ENCODE measurements around the gene IGFBP4. TPM values are rescaled to one million over a fixed set of nuclear protein-coding genes. Genes with fewer than 3 reads are reported as not detected.
A peak's percentile ranks its signal among the peaks of the same experiment; 100 is the strongest.

IGFBP4 gene
- total RNA-seq, 2 experiments from 2014 or later: 10.7 to 11.6 TPM

DNA sequence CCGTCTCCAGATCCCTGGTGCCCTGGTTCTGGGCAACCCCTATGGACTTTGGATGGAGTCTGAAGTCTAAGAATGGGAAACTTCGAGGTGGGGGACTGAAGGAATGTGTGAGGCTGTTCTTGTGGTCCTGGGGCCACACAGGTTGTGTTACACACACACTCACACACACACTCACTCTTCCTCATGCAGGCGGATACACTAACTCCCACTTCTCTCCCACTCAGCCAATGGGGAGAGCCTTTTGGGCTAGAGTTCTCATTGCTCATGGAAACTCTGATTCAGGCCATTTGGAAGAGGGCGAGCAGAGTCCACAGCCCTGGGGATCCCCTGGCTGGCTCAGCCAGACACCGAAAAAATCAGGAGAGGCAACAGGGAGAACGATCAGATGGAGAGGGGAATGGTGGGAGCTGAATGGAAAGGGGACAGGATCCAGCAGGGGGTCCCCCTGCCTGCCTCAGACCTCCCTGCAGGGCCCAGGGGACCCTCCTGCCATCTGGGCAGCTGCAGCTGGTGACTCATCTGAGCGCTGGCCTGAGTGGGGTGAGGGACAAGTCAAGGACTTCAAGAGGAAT lies 9.1 kb downstream of the IGFBP4 start:
- ChIA-PET CTCF (interaction anchor here (0.8 to 7.0 kb wide), 4 partner anchors 9 to 90 kb away, joined by 3 to 34 read pairs (median 4); no protein-coding TSS in a partner anchor), POLR2A (interaction anchor here (0.7 kb wide), 1 partner anchor 24 kb away, joined by 3 read pairs; no protein-coding TSS in a partner anchor)
- Mint-ChIP-seq H3K36me3 (ENCODE audit: low read depth) (no peaks in the 10 kb centered on the region), H3K4me1 (ENCODE audit: low read depth) (peaks cover 11% of the 10 kb centered on the region), H3K27ac (no peak overlapping the region), H3K4me3 (no peak overlapping the region), H3K9me3 (no peaks in the 10 kb centered on the region), H3K27me3 (peaks cover 1% of the 10 kb centered on the region)
- TF ChIP-seq, protein P1, sequence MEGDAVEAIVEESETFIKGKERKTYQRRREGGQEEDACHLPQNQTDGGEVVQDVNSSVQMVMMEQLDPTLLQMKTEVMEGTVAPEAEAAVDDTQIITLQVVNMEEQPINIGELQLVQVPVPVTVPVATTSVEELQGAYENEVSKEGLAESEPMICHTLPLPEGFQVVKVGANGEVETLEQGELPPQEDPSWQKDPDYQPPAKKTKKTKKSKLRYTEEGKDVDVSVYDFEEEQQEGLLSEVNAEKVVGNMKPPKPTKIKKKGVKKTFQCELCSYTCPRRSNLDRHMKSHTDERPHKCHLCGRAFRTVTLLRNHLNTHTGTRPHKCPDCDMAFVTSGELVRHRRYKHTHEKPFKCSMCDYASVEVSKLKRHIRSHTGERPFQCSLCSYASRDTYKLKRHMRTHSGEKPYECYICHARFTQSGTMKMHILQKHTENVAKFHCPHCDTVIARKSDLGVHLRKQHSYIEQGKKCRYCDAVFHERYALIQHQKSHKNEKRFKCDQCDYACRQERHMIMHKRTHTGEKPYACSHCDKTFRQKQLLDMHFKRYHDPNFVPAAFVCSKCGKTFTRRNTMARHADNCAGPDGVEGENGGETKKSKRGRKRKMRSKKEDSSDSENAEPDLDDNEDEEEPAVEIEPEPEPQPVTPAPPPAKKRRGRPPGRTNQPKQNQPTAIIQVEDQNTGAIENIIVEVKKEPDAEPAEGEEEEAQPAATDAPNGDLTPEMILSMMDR (IDR thresholded peaks at IDR 0.05): no peak
- intact Hi-C loops (cut with micrococcal nuclease): no loop called here
- peak; percentile 49 for DNase-seq
- peak; percentile 71 for ATAC-seq

DNA sequence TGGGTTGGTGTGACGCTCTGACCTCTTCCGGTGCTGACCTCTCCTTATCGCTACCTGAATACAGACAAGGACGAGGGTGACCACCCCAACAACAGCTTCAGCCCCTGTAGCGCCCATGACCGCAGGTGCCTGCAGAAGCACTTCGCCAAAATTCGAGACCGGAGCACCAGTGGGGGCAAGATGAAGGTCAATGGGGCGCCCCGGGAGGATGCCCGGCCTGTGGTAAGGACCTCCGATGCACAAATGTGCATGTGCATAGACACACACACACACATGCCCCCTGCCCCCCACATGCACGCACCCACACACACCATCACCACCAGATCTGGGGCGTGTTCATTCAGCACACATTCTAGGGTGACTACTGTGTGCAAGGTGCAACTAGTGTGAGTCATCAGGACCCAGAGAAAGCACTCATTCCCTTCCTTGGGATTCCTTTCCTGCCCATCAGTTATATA lies 9.7 kb downstream of the IGFBP4 start:
- no peaks in the 10 kb centered on the region for H3K9me3 Mint-ChIP-seq
- no peaks in the 10 kb centered on the region for H3K36me3 Mint-ChIP-seq (ENCODE audit: low read depth)
- TF ChIP-seq, protein P1 (IDR thresholded peaks at IDR 0.05): no peak
- intact Hi-C loops (cut with micrococcal nuclease): no loop called here
- no peak for DNase-seq
- no peak overlapping the region for H3K27ac Mint-ChIP-seq
- POLR2A ChIA-PET: interaction anchor here (0.7 kb wide), 1 partner anchor 23 kb away, joined by 3 read pairs; no protein-coding TSS in a partner anchor
- no peak for ATAC-seq
- peaks cover 1% of the 10 kb centered on the region for H3K27me3 Mint-ChIP-seq
- CTCF ChIA-PET: interaction anchor here (7.0 kb wide), 1 partner anchor 79 kb away, joined by 34 read pairs; no protein-coding TSS in a partner anchor
- H3K4me3 Mint-ChIP-seq: no peak overlapping the region
- H3K4me1 Mint-ChIP-seq (ENCODE audit: low read depth): peaks cover 8% of the 10 kb centered on the region

DNA sequence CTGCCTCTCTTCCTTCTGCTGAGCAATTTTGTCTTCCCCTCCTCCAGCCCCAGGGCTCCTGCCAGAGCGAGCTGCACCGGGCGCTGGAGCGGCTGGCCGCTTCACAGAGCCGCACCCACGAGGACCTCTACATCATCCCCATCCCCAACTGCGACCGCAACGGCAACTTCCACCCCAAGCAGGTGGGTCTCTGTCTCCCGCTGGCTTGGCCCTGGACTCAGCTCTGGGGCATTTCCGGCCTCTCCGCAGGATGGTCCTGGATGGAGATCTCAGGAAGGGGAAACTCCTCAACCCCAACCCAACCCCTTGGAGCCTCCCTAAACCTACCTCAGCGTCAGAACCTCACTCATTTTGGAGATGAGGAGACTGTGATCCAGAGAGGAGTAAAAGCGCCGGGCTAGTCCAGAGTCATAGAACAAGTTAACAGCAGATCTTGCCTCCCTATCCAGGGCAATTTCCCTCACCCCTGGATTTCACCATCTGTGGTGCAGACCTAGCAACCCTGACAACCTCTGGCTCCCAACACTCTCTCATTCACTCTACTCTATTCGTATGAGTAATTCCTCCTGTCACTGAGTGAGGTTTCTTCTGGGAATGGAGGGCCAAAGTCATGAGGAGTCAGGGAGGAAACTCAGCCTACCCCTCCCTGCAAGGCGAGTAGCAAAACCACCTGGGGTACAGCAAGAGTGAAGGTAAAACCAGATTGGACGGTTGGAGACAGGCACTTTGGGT lies 10.8 kb downstream of the IGFBP4 start:
- intact Hi-C loops (cut with micrococcal nuclease): no loop called here
- Mint-ChIP-seq H3K36me3 (ENCODE audit: low read depth) (no peaks in the 10 kb centered on the region), H3K27ac (no peak overlapping the region), H3K27me3 (peaks cover 1% of the 10 kb centered on the region), H3K9me3 (no peaks in the 10 kb centered on the region), H3K4me1 (ENCODE audit: low read depth) (peaks cover 6% of the 10 kb centered on the region), H3K4me3 (no peak overlapping the region)
- DNase-seq: no peak
- ATAC-seq: no peak
- ChIA-PET POLR2A (interaction anchor here (1.0 kb wide), 1 partner anchor 19 kb away, joined by 3 read pairs; no protein-coding TSS in a partner anchor), CTCF (interaction anchor here (1.6 to 2.2 kb wide), 4 partner anchors 21 to 96 kb away, joined by 3 to 16 read pairs (median 12); no protein-coding TSS in a partner anchor)
- TF ChIP-seq, protein P1 (IDR thresholded peaks at IDR 0.05): no peak

DNA sequence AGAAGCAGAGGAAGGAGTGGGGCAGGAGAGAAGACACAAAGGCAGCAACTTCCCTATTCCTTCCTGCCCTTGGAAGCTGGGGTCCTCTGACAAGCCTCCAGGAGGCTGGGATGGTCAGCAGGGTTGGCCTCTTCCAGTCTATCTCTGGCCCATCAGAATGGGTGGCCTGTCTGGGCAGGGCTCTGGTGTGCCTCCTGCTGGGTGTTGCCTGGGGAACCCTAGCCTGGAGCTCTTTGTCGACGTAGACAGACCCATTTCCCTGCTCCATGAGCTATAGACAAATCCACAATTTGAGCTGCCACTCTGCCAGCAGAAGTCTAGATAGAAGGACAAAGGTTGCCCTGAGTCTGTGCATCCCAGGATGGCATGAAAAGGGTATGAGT lies 11.4 kb downstream of the IGFBP4 start:
- CTCF ChIA-PET: interaction anchor here (0.7 to 2.5 kb wide), 8 partner anchors 8 to 97 kb away, joined by 3 to 16 read pairs (median 6); no protein-coding TSS in a partner anchor
- no peak overlapping the region for H3K27ac Mint-ChIP-seq
- ATAC-seq (no peak), DNase-seq (no peak)
- peaks cover 6% of the 10 kb centered on the region for H3K4me1 Mint-ChIP-seq (ENCODE audit: low read depth)
- peaks cover 1% of the 10 kb centered on the region for H3K27me3 Mint-ChIP-seq
- intact Hi-C loops (cut with micrococcal nuclease): no loop called here
- POLR2A ChIA-PET: interaction anchor here (1.0 to 1.2 kb wide), 2 partner anchors 11 to 18 kb away, joined by 3 read pairs; no protein-coding TSS in a partner anchor
- H3K9me3 Mint-ChIP-seq: no peaks in the 10 kb centered on the region
- TF ChIP-seq, protein P1 (IDR thresholded peaks at IDR 0.05): no peak
- H3K36me3 Mint-ChIP-seq (ENCODE audit: low read depth): no peaks in the 10 kb centered on the region
- no peak overlapping the region for H3K4me3 Mint-ChIP-seq

Data from activated CD8-positive, alpha-beta T cell treated with anti-CD3 and anti-CD28 coated beads for 36 hours (primary cell).